Measurements from ENCODE around the gene ZNF775.

The ZNF775 gene

GRCh38 chr7:150408393-150409299 is 29.5 kb downstream of the ZNF775 start:
- H3K4me3 ChIP-seq (ENCODE audit: low read length): no peak overlapping the region
- peaks cover 9% of the 10 kb centered on the region for H3F3A ChIP-seq (ENCODE audit: control insufficient read depth, insufficient read depth)
- peaks cover 31% of the 10 kb centered on the region for H3K4me1 ChIP-seq (ENCODE audit: control insufficient read depth, low read length)
- no peaks in the 10 kb centered on the region for H3K27me3 ChIP-seq (ENCODE audit: control insufficient read depth, low read length)
- H3K9me3 ChIP-seq (ENCODE audit: control insufficient read depth, insufficient read depth, low read length): no peaks in the 10 kb centered on the region
- H3K4me2 ChIP-seq (ENCODE audit: low read length): no peak overlapping the region
- H3K27ac ChIP-seq (ENCODE audit: low read depth, low read length): no peak overlapping the region
- no peaks in the 10 kb centered on the region for H3K79me2 ChIP-seq (ENCODE audit: control insufficient read depth, low read length)
- TF ChIP-seq EZH2phosphoT487 (IDR thresholded peaks at IDR 0.05; ENCODE audit: borderline replicate concordance, low read length) (no peak), CTCF (IDR thresholded peaks at IDR 0.05; ENCODE audit: low read depth, low read length, poor library complexity, severe bottlenecking) (no peak)
- H3K36me3 ChIP-seq (ENCODE audit: control insufficient read depth, low read length): no peaks in the 10 kb centered on the region
- H4K20me1 ChIP-seq (ENCODE audit: control insufficient read depth, insufficient read depth, low read depth, low read length): no peaks in the 10 kb centered on the region
- H3K9me2 ChIP-seq (replicated peaks; ENCODE audit: control insufficient read depth, low read length): no peaks in the 10 kb centered on the region

GRCh38 chr7:150409300-150410030 is 30.3 kb downstream of the ZNF775 start:
- Histone ChIP-seq H3K4me1 (ENCODE audit: control insufficient read depth, low read length) (peaks cover 23% of the 10 kb centered on the region), H3K9me2 (replicated peaks; ENCODE audit: control insufficient read depth, low read length) (no peaks in the 10 kb centered on the region)

GRCh38 chr7:150410131-150410530 is 31.0 kb downstream of the ZNF775 start:
- peaks cover 9% of the 10 kb centered on the region for H3F3A ChIP-seq (ENCODE audit: control insufficient read depth, insufficient read depth)
- no peak overlapping the region for H3K4me3 ChIP-seq (ENCODE audit: low read length)
- H3K79me2 ChIP-seq (ENCODE audit: control insufficient read depth, low read length): no peaks in the 10 kb centered on the region
- H3K27me3 ChIP-seq (ENCODE audit: control insufficient read depth, low read length): no peaks in the 10 kb centered on the region
- H3K4me1 ChIP-seq (ENCODE audit: control insufficient read depth, low read length): peaks cover 19% of the 10 kb centered on the region
- H3K4me2 ChIP-seq (ENCODE audit: low read length): no peak overlapping the region
- no peaks in the 10 kb centered on the region for H4K20me1 ChIP-seq (ENCODE audit: control insufficient read depth, insufficient read depth, low read depth, low read length)
- no peak overlapping the region for H3K27ac ChIP-seq (ENCODE audit: low read depth, low read length)
- TF ChIP-seq CTCF (IDR thresholded peaks at IDR 0.05; ENCODE audit: low read depth, low read length, poor library complexity, severe bottlenecking): no peak
- TF ChIP-seq EZH2phosphoT487 (IDR thresholded peaks at IDR 0.05; ENCODE audit: borderline replicate concordance, low read length): no peak
- no peaks in the 10 kb centered on the region for H3K9me2 ChIP-seq (replicated peaks; ENCODE audit: control insufficient read depth, low read length)
- H3K36me3 ChIP-seq (ENCODE audit: control insufficient read depth, low read length): no peaks in the 10 kb centered on the region
- H3K9me3 ChIP-seq (ENCODE audit: control insufficient read depth, insufficient read depth, low read length): no peaks in the 10 kb centered on the region

More at GRCh38 chr7:150409300-150410030, 30.3 kb downstream of the ZNF775 start:
- no peaks in the 10 kb centered on the region for H3K27me3 ChIP-seq (ENCODE audit: control insufficient read depth, low read length)
- TF ChIP-seq CTCF (IDR thresholded peaks at IDR 0.05; ENCODE audit: low read depth, low read length, poor library complexity, severe bottlenecking): no peak
- TF ChIP-seq EZH2phosphoT487 (IDR thresholded peaks at IDR 0.05; ENCODE audit: borderline replicate concordance, low read length): no peak
- peaks cover 9% of the 10 kb centered on the region for H3F3A ChIP-seq (ENCODE audit: control insufficient read depth, insufficient read depth)
- no peak overlapping the region for H3K4me3 ChIP-seq (ENCODE audit: low read length)
- H4K20me1 ChIP-seq (ENCODE audit: control insufficient read depth, insufficient read depth, low read depth, low read length): no peaks in the 10 kb centered on the region
- no peak overlapping the region for H3K4me2 ChIP-seq (ENCODE audit: low read length)
- H3K79me2 ChIP-seq (ENCODE audit: control insufficient read depth, low read length): no peaks in the 10 kb centered on the region
- no peaks in the 10 kb centered on the region for H3K36me3 ChIP-seq (ENCODE audit: control insufficient read depth, low read length)
- no peak overlapping the region for H3K27ac ChIP-seq (ENCODE audit: low read depth, low read length)
- H3K9me3 ChIP-seq (ENCODE audit: control insufficient read depth, insufficient read depth, low read length): no peaks in the 10 kb centered on the region

Data from DOHH2 (cell line).